ENCODE results near the gene MTHFD2L. TPM values are rescaled to one million over a fixed set of nuclear protein-coding genes. Genes with fewer than 3 reads are reported as not detected.

Gene MTHFD2L
- total RNA-seq, 4 donors from 2014 or later = 13.1 to 22.9 (median 15.3) TPM

- Histone ChIP-seq H3K9me3 (no peaks in the 10 kb centered on the region), H3K4me3 (no peak overlapping the region), H3K36me3 (no peaks in the 10 kb centered on the region), H3K27me3 (no peaks in the 10 kb centered on the region), H3K4me1 (peaks cover 1% of the 10 kb centered on the region), H3K27ac (no peak overlapping the region)
- WGBS = 74% methylated on average over 2 of the region's 2 CpGs
- DNase-seq (ENCODE audit: low spot score in 2 of 2) = no peak
- TF ChIP-seq POLR2A (IDR thresholded peaks at IDR 0.05) (no peak), POLR2AphosphoS5 (IDR thresholded peaks at IDR 0.05) (no peak), CTCF (IDR thresholded peaks at IDR 0.05) (no peak), EP300 (IDR thresholded peaks at IDR 0.05) (no peak)
Observed at GRCh38 chr4:74325886-74326285, 168.0 kb downstream of the MTHFD2L start.

DNA sequence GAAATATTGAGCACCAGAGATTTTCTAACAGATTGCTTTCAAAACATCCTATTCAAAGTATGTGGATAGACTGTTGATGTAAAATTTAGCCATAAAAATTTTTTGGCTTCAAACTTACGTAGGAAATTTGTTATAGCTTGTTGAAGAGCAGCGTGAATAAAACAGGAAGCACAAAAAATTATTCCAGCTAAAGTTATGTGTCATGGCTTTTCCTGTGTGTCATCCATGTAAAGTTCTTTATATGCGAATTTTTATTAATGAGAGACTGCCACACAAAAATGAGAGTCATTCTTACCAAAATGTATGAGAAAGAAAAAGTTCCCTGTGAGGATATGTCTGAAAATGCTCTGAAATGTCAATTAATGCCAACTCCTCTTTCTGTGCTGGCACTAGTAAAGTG, 169.8 kb downstream of the MTHFD2L start:
- no peaks in the 10 kb centered on the region for H3K4me1 ChIP-seq
- no peak overlapping the region for H3K4me3 ChIP-seq
- no peaks in the 10 kb centered on the region for H3K27me3 ChIP-seq
- H3K9me3 ChIP-seq = no peaks in the 10 kb centered on the region
- WGBS = 33% methylated on average over 3 of the region's 3 CpGs
- no peaks in the 10 kb centered on the region for H3K36me3 ChIP-seq
- no peak overlapping the region for H3K27ac ChIP-seq
- DNase-seq (ENCODE audit: low spot score in 2 of 2) = no peak
- no peak for TF ChIP-seq EP300 (IDR thresholded peaks at IDR 0.05)
- no peak for TF ChIP-seq POLR2AphosphoS5 (IDR thresholded peaks at IDR 0.05)
- TF ChIP-seq POLR2A (IDR thresholded peaks at IDR 0.05) = no peak
- TF ChIP-seq CTCF (IDR thresholded peaks at IDR 0.05) = no peak

- Histone ChIP-seq H3K27me3 (no peaks in the 10 kb centered on the region), H3K4me1 (no peaks in the 10 kb centered on the region), H3K9me3 (no peaks in the 10 kb centered on the region), H3K4me3 (no peak overlapping the region), H3K27ac (no peak overlapping the region), H3K36me3 (no peaks in the 10 kb centered on the region)
- DNase-seq (ENCODE audit: low spot score in 2 of 2) = no peak
- TF ChIP-seq POLR2A (IDR thresholded peaks at IDR 0.05) (no peak), POLR2AphosphoS5 (IDR thresholded peaks at IDR 0.05) (no peak), CTCF (IDR thresholded peaks at IDR 0.05) (no peak), EP300 (IDR thresholded peaks at IDR 0.05) (no peak)
- 79% methylated on average over 1 of the region's 1 CpG for WGBS
Observed at GRCh38 chr4:74328501-74328900, 170.6 kb downstream of the MTHFD2L start.

- TF ChIP-seq CTCF (IDR thresholded peaks at IDR 0.05) = no peak
- no peak for TF ChIP-seq POLR2AphosphoS5 (IDR thresholded peaks at IDR 0.05)
- no peak for TF ChIP-seq POLR2A (IDR thresholded peaks at IDR 0.05)
- TF ChIP-seq EP300 (IDR thresholded peaks at IDR 0.05) = no peak
- Histone ChIP-seq H3K27me3 (no peaks in the 10 kb centered on the region), H3K27ac (no peak overlapping the region), H3K36me3 (no peaks in the 10 kb centered on the region), H3K4me3 (no peak overlapping the region), H3K9me3 (no peaks in the 10 kb centered on the region), H3K4me1 (no peaks in the 10 kb centered on the region)
- DNase-seq (ENCODE audit: low spot score in 2 of 2) = no peak
Observed at GRCh38 chr4:74329307-74329706, 171.4 kb downstream of the MTHFD2L start.

GRCh38 chr4:74330295-74330750, 172.4 kb downstream of the MTHFD2L start:
- DNase-seq (ENCODE audit: low spot score in 2 of 2) = no peak
- H3K4me3 ChIP-seq = no peak overlapping the region
- no peaks in the 10 kb centered on the region for H3K36me3 ChIP-seq
- H3K9me3 ChIP-seq = no peaks in the 10 kb centered on the region
- H3K4me1 ChIP-seq = no peaks in the 10 kb centered on the region
- no peaks in the 10 kb centered on the region for H3K27me3 ChIP-seq
- H3K27ac ChIP-seq = no peak overlapping the region
- WGBS = 73% methylated on average over 9 of the region's 9 CpGs
- no peak for TF ChIP-seq POLR2AphosphoS5 (IDR thresholded peaks at IDR 0.05)
- no peak for TF ChIP-seq EP300 (IDR thresholded peaks at IDR 0.05)
- no peak for TF ChIP-seq POLR2A (IDR thresholded peaks at IDR 0.05)
- TF ChIP-seq CTCF (IDR thresholded peaks at IDR 0.05) = no peak
